GM12874 (cell line): ENCODE data around the gene BICDL2.

Experiments
- CTCF ChIP-seq: IDR thresholded peaks from 2 replicates; pipeline ENCODE4 v1.5.1; 2011; ENCODE audit warnings: low read depth, mild to moderate bottlenecking, control low read depth, low read length, moderate library complexity; ENCODE audit not compliant: insufficient read depth

The BICDL2 gene

GRCh38 chr16:3013998-3014690, 22.6 kb downstream of the BICDL2 start:
- no peak for TF ChIP-seq CTCF

- TF ChIP-seq CTCF = no peak
Measured at GRCh38 chr16:3013491-3013951, 23.2 kb downstream of the BICDL2 start.

GRCh38 chr16:3012828-3013420, 23.8 kb downstream of the BICDL2 start, which contains the start of gene CLDN9:
Gene CLDN9, plus strand, starts transcription at chr16:3012923. Its CDS starts 440 bp downstream, at chr16:3013363.
- TF ChIP-seq CTCF = no peak

- no peak for TF ChIP-seq CTCF
Measured at GRCh38 chr16:3012246-3012645, 24.5 kb downstream of the BICDL2 start.

GRCh38 chr16:3010510-3010909, 26.2 kb downstream of the BICDL2 start:
- no peak for TF ChIP-seq CTCF

- TF ChIP-seq CTCF = no peak
Measured at GRCh38 chr16:3009568-3010390, 27.0 kb downstream of the BICDL2 start.

- no peak for TF ChIP-seq CTCF
Measured at GRCh38 chr16:3008690-3009037, 28.1 kb downstream of the BICDL2 start.
